Transverse colon (tissue), 4 donors: ENCODE results near the gene UGT2B15. TPM values are rescaled to one million over a fixed set of nuclear protein-coding genes. Genes with fewer than 3 reads are reported as not detected.

Experiments used
- DNase-seq: peaks from one replicate; pipeline ENCODE4 v3.0.0-alpha.2; 2019
- H3K27ac ChIP-seq, 4 donors: fragments of 200-600 bp; sonication (generic); 2 replicates each; pipeline ENCODE4 v1.5.1; 2016 to 2018; ENCODE audit warnings: inconsistent platforms in 4 of 4
- H3K27me3 ChIP-seq: fragments of 200-600 bp; sonication (generic); 2 replicates; pipeline ENCODE4 v1.5.1; 2017; ENCODE audit warnings: inconsistent platforms
- H3K36me3 ChIP-seq, 4 donors: fragments of 200-600 bp; sonication (generic); 2 replicates each; pipeline ENCODE4 v1.5.1; 2017 to 2019; ENCODE audit warnings: inconsistent platforms in 4 of 4
- H3K4me1 ChIP-seq, 4 donors: fragments of 200-600 bp; sonication (generic); 2 replicates each; pipeline ENCODE4 v1.5.1; 2017 to 2020; ENCODE audit warnings: inconsistent platforms in 4 of 4
- H3K4me3 ChIP-seq, 4 donors: fragments of 200-600 bp; sonication (generic); 1 replicate in 1 of 4; 2 replicates in 3 of 4; pipeline versions ENCODE4 v1.5.1 to v1.6.1; 2017 to 2019; ENCODE audit warnings: inconsistent platforms in 4 of 4
- H3K9me3 ChIP-seq, 2 donors: fragments of 200-600 bp; sonication (generic); 2 replicates each; pipeline ENCODE4 v1.5.1; 2017 to 2019; ENCODE audit warnings: inconsistent platforms in 2 of 2
- CTCF ChIP-seq, 5 experiments: fragments of 200-600 bp in 3 of 5; fragments of 450-650 bp in 2 of 5; sonication (generic) in 3 of 5; IDR thresholded peaks; 1 replicate in 2 of 5; 2 replicates in 3 of 5; pipeline ENCODE4 v1.5.1; 2016 to 2017; ENCODE audit warnings: antibody characterized with exemption in 5 of 5, inconsistent platforms in 3 of 5, mild to moderate bottlenecking in 2 of 5, moderate library complexity in 1 of 5
- EP300 ChIP-seq: sonication (generic); formaldehyde crosslinking; IDR thresholded peaks from one replicate; pipeline ENCODE4 v1.6.1; 2017; ENCODE audit warnings: antibody characterized with exemption, low read depth
- POLR2A ChIP-seq: fragments of 450-650 bp; IDR thresholded peaks from one replicate; pipeline ENCODE4 v1.6.1; 2016; ENCODE audit warnings: antibody characterized with exemption, mild to moderate bottlenecking, moderate library complexity
- POLR2AphosphoS5 ChIP-seq, 3 donors: sonication (generic); formaldehyde crosslinking; IDR thresholded peaks; one replicate each; pipeline ENCODE4 v1.6.1; 2016; ENCODE audit warnings: antibody characterized with exemption in 3 of 3
- WGBS, 2 donors: methylation state at CpG; one replicate each; pipeline ENCODE4 v1.1.5; 2018; ENCODE audit warnings: low coverage in 1 of 2; 5-methylcytosine and 5-hydroxymethylcytosine counted together
- in situ Hi-C, 4 donors: fragments of 200-750 bp; cut with MboI; loops; one replicate each; pipeline versions ENCODE4 v1.15.0 to v1.15.1; 2017; ENCODE audit warnings: low sequenced_read_pairs in 3 of 4, low pct_ligation_motif_present in 1 of 4, low pct_unique_long_range_greater_than_20kb in 1 of 4
- intact Hi-C: fragments of 100-400 bp; cut with DNase I; formaldehyde crosslinking; loops from one replicate; pipeline ENCODE4 v1.15.1; 2023; ENCODE audit warnings: low total_unique reads
- total RNA-seq, 4 donors: library from RNA; depleted of rRNA; stranded (reverse); fragments of >200 nt; gene quantifications; one replicate each; pipeline ENCODE4 v1.1.0, GENCODE V29; 2016

UGT2B15 gene
- total RNA-seq, 4 donors from 2014 or later = 2.6 to 93.0 (median 17.6) TPM; not detected in 1

DNA sequence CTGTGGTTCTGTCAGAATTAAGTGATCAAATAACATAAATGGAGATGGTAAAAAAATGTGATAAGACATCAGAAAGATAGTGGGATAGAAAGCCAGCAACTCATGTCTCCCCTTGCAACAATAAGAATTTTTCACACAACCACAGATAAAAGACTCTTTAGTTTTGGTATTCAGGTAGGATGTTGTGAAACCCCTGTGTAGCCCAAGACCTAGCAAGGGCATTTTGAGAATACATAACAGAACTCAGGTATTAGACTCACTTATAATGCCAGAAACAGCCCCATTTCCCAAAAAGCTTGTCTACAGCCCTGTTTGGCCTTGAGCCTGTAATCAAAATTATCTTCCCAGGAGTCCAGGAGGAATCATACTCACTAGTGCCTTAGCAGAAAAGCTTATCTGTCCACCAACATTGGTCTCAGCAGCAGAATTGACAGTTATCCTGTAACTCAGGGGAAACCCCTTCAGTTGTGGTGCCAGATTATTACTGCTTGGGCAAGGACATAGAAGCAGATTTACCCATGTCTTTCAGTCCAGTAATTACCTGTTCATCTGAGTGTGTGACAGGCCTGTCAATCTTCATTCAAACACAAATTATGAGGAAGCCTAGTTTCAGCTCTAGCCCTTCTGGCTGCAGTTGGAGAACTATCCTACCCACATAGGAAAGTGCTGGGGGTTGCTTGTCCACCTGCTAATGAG lies 53.3 kb downstream of the UGT2B15 start:
- Histone ChIP-seq H3K27ac (no peak overlapping the region), H3K4me3 (no peak overlapping the region), H3K9me3 (no peaks in the 10 kb centered on the region), H3K36me3 (no peaks in the 10 kb centered on the region), H3K4me1 (no peaks in the 10 kb centered on the region), H3K27me3 (no peaks in the 10 kb centered on the region)
- intact Hi-C loops (no loop called here), in situ Hi-C loops (no loop called here)
- TF ChIP-seq CTCF (IDR thresholded peaks at IDR 0.05) (no peak), EP300 (no peak), POLR2A (no peak), POLR2AphosphoS5 (IDR thresholded peaks at IDR 0.05) (no peak)
- no peak for DNase-seq

DNA sequence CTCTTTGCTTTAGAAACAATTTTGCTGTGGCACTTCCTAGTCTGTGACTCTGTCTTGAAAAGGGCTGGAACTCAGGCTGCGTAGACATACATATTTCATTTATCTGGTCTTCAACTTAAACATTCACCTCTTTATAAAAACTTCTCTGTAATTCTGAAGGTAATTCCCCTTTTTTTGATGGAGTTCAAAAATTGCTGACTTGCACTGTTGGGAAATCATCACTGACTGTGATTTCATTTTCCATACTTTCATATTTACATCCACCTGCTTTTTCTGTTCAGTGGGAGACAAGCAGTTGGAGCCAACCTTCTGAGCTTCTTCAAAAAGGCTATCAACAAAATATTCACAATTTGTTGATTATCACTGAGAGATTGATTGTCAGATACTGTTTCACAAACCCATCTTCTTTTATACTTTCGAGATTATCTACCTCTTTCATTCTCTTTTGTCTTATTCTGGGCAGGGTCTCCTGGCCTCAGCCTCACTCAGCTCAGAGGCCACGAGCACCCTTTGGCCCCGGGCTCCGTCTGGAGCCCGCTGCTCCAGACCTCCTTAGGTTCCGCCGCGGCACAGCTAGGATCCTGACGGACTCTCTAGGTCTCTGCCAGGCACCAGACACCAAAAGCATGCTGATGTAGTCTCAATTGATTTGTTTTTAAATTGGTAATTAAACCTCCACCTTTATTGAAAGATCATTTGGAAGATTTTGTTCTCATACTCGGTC lies 54.6 kb downstream of the UGT2B15 start:
- DNase-seq = no peak
- WGBS, 2 donors = 87 to 88% methylated on average over 10 to 11 of the region's 11 CpGs
- in situ Hi-C loops = no loop called here

GRCh38 chr4:68613752-68614151 lies 56.7 kb downstream of the UGT2B15 start:
- H3K36me3 ChIP-seq = no peaks in the 10 kb centered on the region
- H3K27me3 ChIP-seq = no peaks in the 10 kb centered on the region
- 31 to 88% methylated on average over 1 of the region's 1 CpG for WGBS, 2 donors
- TF ChIP-seq POLR2A (no peak), CTCF (IDR thresholded peaks at IDR 0.05) (no peak), POLR2AphosphoS5 (IDR thresholded peaks at IDR 0.05) (no peak), EP300 (no peak)
- intact Hi-C loops = no loop called here
- no peaks in the 10 kb centered on the region for H3K4me1 ChIP-seq
- DNase-seq = no peak
- no peak overlapping the region for H3K4me3 ChIP-seq
- in situ Hi-C loops = no loop called here
- no peak overlapping the region for H3K27ac ChIP-seq
- no peaks in the 10 kb centered on the region for H3K9me3 ChIP-seq

More for the DNA sequence above, 54.6 kb downstream of the UGT2B15 start:
- Histone ChIP-seq H3K4me3 (no peak overlapping the region), H3K36me3 (no peaks in the 10 kb centered on the region), H3K27me3 (no peaks in the 10 kb centered on the region), H3K9me3 (no peaks in the 10 kb centered on the region), H3K27ac (no peak overlapping the region), H3K4me1 (no peaks in the 10 kb centered on the region)
- intact Hi-C loops = no loop called here
- TF ChIP-seq EP300 = no peak
- no peak for TF ChIP-seq POLR2AphosphoS5 (IDR thresholded peaks at IDR 0.05)
- TF ChIP-seq POLR2A = no peak

GRCh38 chr4:68606240-68606639 lies 64.2 kb downstream of the UGT2B15 start:
- in situ Hi-C loops = no loop called here
- H3K4me3 ChIP-seq = no peak overlapping the region
- no peaks in the 10 kb centered on the region for H3K36me3 ChIP-seq
- H3K4me1 ChIP-seq = no peaks in the 10 kb centered on the region
- WGBS, 2 donors = 83 to 100% methylated on average over 1 of the region's 1 CpG
- no peak overlapping the region for H3K27ac ChIP-seq
- no peak for TF ChIP-seq POLR2A
- no peak for TF ChIP-seq EP300
- no peak for TF ChIP-seq POLR2AphosphoS5 (IDR thresholded peaks at IDR 0.05)
- no peak for TF ChIP-seq CTCF (IDR thresholded peaks at IDR 0.05)
- no peaks in the 10 kb centered on the region for H3K27me3 ChIP-seq
- intact Hi-C loops = no loop called here
- no peak for DNase-seq
- no peaks in the 10 kb centered on the region for H3K9me3 ChIP-seq
